B cell (primary cell): ENCODE data around the gene RPS24. TPM values are rescaled to one million over a fixed set of nuclear protein-coding genes. Genes with fewer than 3 reads are reported as not detected.

Experiments
- ATAC-seq: fragments of 200-7000 bp; cut with Tn5 transposase; one replicate; pipeline ENCODE4 v1.10.0; 2021; ENCODE audit warnings: low read depth, mild to moderate bottlenecking, moderate number of reproducible peaks, moderate library complexity
- CTCF ChIA-PET: fragments of 350-600 bp; sonication (Branson Sonifier 250); formaldehyde crosslinking; loops from one replicate; lab custom pipeline; 2021; ENCODE audit warnings: antibody characterized with exemption, inconsistent platforms; lab: Charles Lee
- POLR2A ChIA-PET: fragments of 350-600 bp; sonication (Branson Sonifier 250); formaldehyde crosslinking; loops from one replicate; lab custom pipeline; 2021; ENCODE audit warnings: antibody characterized with exemption; lab: Charles Lee
- DNase-seq: peaks from one replicate; pipeline ENCODE4 v3.0.0; 2013
- H2AFZ ChIP-seq: 2 replicates; pipeline ENCODE4 v1.6.1; 2012; ENCODE audit warnings: mild to moderate bottlenecking, low read depth, low read length; ENCODE audit not compliant: insufficient read depth, poor library complexity, severe bottlenecking
- H3K27ac ChIP-seq, 2 donors: 1 replicate in 1 of 2; 2 replicates in 1 of 2; pipeline ENCODE4 v1.5.1; 2012 to 2013; ENCODE audit warnings: low read length in 2 of 2, mild to moderate bottlenecking in 2 of 2, moderate library complexity in 1 of 2
- H3K27me3 ChIP-seq, 4 experiments: fragments of 200-600 bp in 1 of 4; sonication (generic) in 1 of 4; replicated peaks in 1 of 4; 1 replicate in 2 of 4; 2 replicates in 2 of 4; pipeline versions ENCODE4 v1.6.1 to v1.7.0; 2013 to 2016; ENCODE audit warnings: low read length in 3 of 4, mild to moderate bottlenecking in 2 of 4, mixed read lengths in 1 of 4, moderate library complexity in 1 of 4; ENCODE audit not compliant: insufficient read depth in 4 of 4, control insufficient read depth in 3 of 4; ENCODE audit errors: control extremely low read depth in 1 of 4
- H3K36me3 ChIP-seq, 2 experiments: replicated peaks in 1 of 2; 1 replicate in 1 of 2; 2 replicates in 1 of 2; pipeline versions ENCODE4 v1.6.1 to v1.7.1; 2013; ENCODE audit warnings: low read length in 1 of 2; ENCODE audit not compliant: insufficient read depth in 2 of 2, control insufficient read depth in 1 of 2; ENCODE audit errors: control extremely low read depth in 1 of 2, extremely low read depth in 1 of 2
- H3K4me1 ChIP-seq, 2 donors: fragments of 200-600 bp in 1 of 2; sonication (generic) in 1 of 2; 1 replicate in 1 of 2; 2 replicates in 1 of 2; pipeline versions ENCODE4 v1.5.1 to v1.6.1; 2013 to 2017; ENCODE audit warnings: low read length in 2 of 2; ENCODE audit not compliant: control insufficient read depth in 2 of 2, insufficient read depth in 2 of 2
- H3K4me2 ChIP-seq: replicated peaks from 2 replicates; pipeline ENCODE3; 2012; ENCODE audit warnings: mild to moderate bottlenecking, low read depth, low read length; ENCODE audit not compliant: poor library complexity, severe bottlenecking
- H3K4me3 ChIP-seq, 5 experiments: fragments of 200-600 bp in 1 of 5; sonication (generic) in 1 of 5; 1 replicate in 3 of 5; 2 replicates in 2 of 5; pipeline versions ENCODE4 v1.5.1 to v1.7.0; 2011 to 2016; ENCODE audit warnings: low read length in 4 of 5, mild to moderate bottlenecking in 4 of 5, low read depth in 2 of 5, control low read depth in 1 of 5, moderate library complexity in 1 of 5; ENCODE audit not compliant: insufficient read depth in 1 of 5; ENCODE audit errors: control extremely low read depth in 1 of 5, extremely low read depth in 1 of 5
- H3K79me2 ChIP-seq: fragments of 200-600 bp; sonication (generic); one replicate; pipeline ENCODE4 v1.6.0; 2016; ENCODE audit warnings: low read length; ENCODE audit not compliant: control insufficient read depth, insufficient read depth
- H3K9ac ChIP-seq: fragments of 200-600 bp; sonication (generic); 2 replicates; pipeline ENCODE4 v1.6.1; 2017; ENCODE audit warnings: mild to moderate bottlenecking, low read length, moderate library complexity
- H3K9me3 ChIP-seq, 3 donors: one replicate each; pipeline versions ENCODE4 v1.6.1 to v1.7.1; 2013; ENCODE audit warnings: low read length in 2 of 3; ENCODE audit not compliant: control insufficient read depth in 2 of 3, insufficient read depth in 1 of 3; ENCODE audit errors: control extremely low read depth in 1 of 3
- H4K20me1 ChIP-seq: 2 replicates; pipeline ENCODE4 v1.6.0; 2012; ENCODE audit warnings: mild to moderate bottlenecking, low read length; ENCODE audit not compliant: insufficient read depth, control insufficient read depth, poor library complexity, severe bottlenecking
- H3K27ac Mint-ChIP-seq: one replicate; pipeline ENCODE4 v1.8.0; 2021; ENCODE audit warnings: mixed read lengths
- H3K27me3 Mint-ChIP-seq: one replicate; pipeline ENCODE4 v1.8.0; 2021; ENCODE audit warnings: mixed read lengths
- H3K4me1 Mint-ChIP-seq: one replicate; pipeline ENCODE4 v1.8.0; 2021; ENCODE audit warnings: mixed read lengths
- H3K4me3 Mint-ChIP-seq: one replicate; pipeline ENCODE4 v1.8.0; 2021; ENCODE audit warnings: mixed read lengths
- H3K9me3 Mint-ChIP-seq: one replicate; pipeline ENCODE4 v1.8.0; 2022; ENCODE audit warnings: mixed read lengths; ENCODE audit not compliant: insufficient read depth
- CTCF ChIP-seq: fragments of 200-600 bp; IDR thresholded peaks from one replicate; pipeline ENCODE4 v1.8.0; 2022; ENCODE audit warnings: antibody characterized with exemption, mild to moderate bottlenecking
- EZH2 ChIP-seq: IDR thresholded peaks from 2 replicates; pipeline ENCODE4 v1.6.1; 2012; ENCODE audit warnings: borderline replicate concordance, low read depth, mild to moderate bottlenecking, moderate library complexity, low read length; ENCODE audit not compliant: insufficient read depth, poor library complexity, severe bottlenecking
- WGBS: methylation state at CpG from one replicate; pipeline ENCODE4 v1.1.5; 2013; ENCODE audit warnings: missing lambda C conversion rate; ENCODE audit not compliant: insufficient coverage; 5-methylcytosine and 5-hydroxymethylcytosine counted together
- intact Hi-C: fragments of 100-400 bp; cut with micrococcal nuclease; formaldehyde crosslinking; loops from one replicate; pipeline ENCODE4 v1.10.0; 2022
- polyA plus RNA-seq: library from polyadenylated mRNA; depleted of rRNA; stranded (reverse); fragments of >200 nt; gene quantifications from 2 replicates; pipeline ENCODE4 v1.2.3, GENCODE V29; 2012
- total RNA-seq, 2 donors: library from RNA; stranded (reverse); fragments of 120-200 nt in 1 of 2; gene quantifications; 1 replicate in 1 of 2; 2 replicates in 1 of 2; pipeline versions ENCODE4 v1.2.3 to v1.2.4, GENCODE V29; 2013 to 2022

Gene RPS24
- total and polyA plus RNA-seq, 2 donors (not counting 1 experiment from before 2014, with no cell fraction given), result 1,249 to 2,320 TPM

GRCh38 chr10:78028438-78029268 is 5.0 kb upstream of the RPS24 start:
- peak overlapping the region; percentile 96 for H3K4me2 ChIP-seq
- POLR2A ChIA-PET, result no interaction called here
- H3K4me3 ChIP-seq, result peak overlapping the region; percentile 78 to 100 (median 96)
- TF ChIP-seq EZH2 (no peak), CTCF (no peak)
- intact Hi-C loops, result loop anchor here (1.0 to 5.0 kb wide), 3 partner anchors 1040 to 1319 kb away; partner anchors contain the start of genes PPIF and ZMIZ1
- H3K9ac ChIP-seq, result peak overlapping the region; percentile 98
- H3K4me1 ChIP-seq, result peaks cover 16 to 24% of the 10 kb centered on the region in 2 donors
- DNase-seq, result no peak
- peak overlapping the region; percentile 43 to 81 for H3K27ac ChIP-seq
- no peaks in the 10 kb centered on the region for H3K27me3 ChIP-seq
- peaks cover 8 to 26% of the 10 kb centered on the region in 2 experiments for H3K36me3 ChIP-seq
- CTCF ChIA-PET, result interaction anchor here (0.6 to 2.0 kb wide), 3 partner anchors 9 to 1166 kb away, joined by 3 to 11 read pairs (median 3); no protein-coding TSS in a partner anchor
- H3K79me2 ChIP-seq, result peaks cover 27% of the 10 kb centered on the region
- peak overlapping the region; percentile 99 for H3K4me3 Mint-ChIP-seq
- 43% methylated on average over 34 of the region's 36 CpGs for WGBS
- H3K4me1 Mint-ChIP-seq, result peaks cover 31% of the 10 kb centered on the region
- H2AFZ ChIP-seq, result peak overlapping the region; percentile 97
- H3K9me3 ChIP-seq, result peaks cover 0 to 3% (median 0%) of the 10 kb centered on the region in 3 donors
- H3K27ac Mint-ChIP-seq, result peak overlapping the region; percentile 89
- H3K9me3 Mint-ChIP-seq, result no peaks in the 10 kb centered on the region
- H3K27me3 Mint-ChIP-seq, result no peaks in the 10 kb centered on the region
- ATAC-seq, result no peak
- H4K20me1 ChIP-seq, result no peaks in the 10 kb centered on the region
